Endodermal cell (in vitro differentiated cells): ENCODE data around the gene NPHP4. TPM values are rescaled to one million over a fixed set of nuclear protein-coding genes. Genes with fewer than 3 reads are reported as not detected.

ENCODE experiments used
- DNase-seq: peaks from one replicate; pipeline ENCODE4 v3.0.0-alpha.2; 2017
- H3K27ac ChIP-seq: 2 replicates; pipeline ENCODE4 v1.5.1; 2013; ENCODE audit warnings: mild to moderate bottlenecking, low read depth, low read length, moderate library complexity
- H3K27me3 ChIP-seq: 2 replicates; pipeline ENCODE4 v1.6.1; 2013; ENCODE audit warnings: mild to moderate bottlenecking, low read length, moderate library complexity; ENCODE audit not compliant: insufficient read depth, control insufficient read depth, poor library complexity, severe bottlenecking
- H3K36me3 ChIP-seq: 2 replicates; pipeline ENCODE4 v1.7.0; 2013; ENCODE audit warnings: mild to moderate bottlenecking, low read length, moderate library complexity; ENCODE audit not compliant: control insufficient read depth, insufficient read depth
- H3K4me1 ChIP-seq: one replicate; pipeline ENCODE4 v1.7.0; 2013; ENCODE audit warnings: low read length; ENCODE audit not compliant: control insufficient read depth, insufficient read depth
- H3K4me3 ChIP-seq: 2 replicates; pipeline ENCODE4 v1.5.1; 2013; ENCODE audit warnings: mild to moderate bottlenecking, low read length, moderate library complexity
- H3K9ac ChIP-seq: 2 replicates; pipeline ENCODE4 v1.6.1; 2013; ENCODE audit warnings: mild to moderate bottlenecking, low read length, moderate library complexity; ENCODE audit not compliant: poor library complexity, severe bottlenecking; ENCODE audit errors: extremely low read depth
- H3K9me3 ChIP-seq: 2 replicates; pipeline ENCODE4 v1.6.1; 2013; ENCODE audit warnings: mild to moderate bottlenecking, low read length, moderate library complexity; ENCODE audit not compliant: control insufficient read depth
- H3K27ac Mint-ChIP-seq: 2 replicates; pipeline ENCODE4 v1.8.0; 2020; ENCODE audit warnings: mixed read lengths
- H3K27me3 Mint-ChIP-seq: 2 replicates; pipeline ENCODE4 v1.8.0; 2021; ENCODE audit warnings: mild to moderate bottlenecking, mixed read lengths; ENCODE audit not compliant: insufficient read depth
- H3K36me3 Mint-ChIP-seq: 2 replicates; pipeline ENCODE4 v1.8.0; 2020; ENCODE audit warnings: low read depth, mixed read lengths
- H3K4me1 Mint-ChIP-seq: 2 replicates; pipeline ENCODE4 v1.8.0; 2020; ENCODE audit warnings: mixed read lengths
- H3K4me3 Mint-ChIP-seq: 2 replicates; pipeline ENCODE4 v1.8.0; 2020; ENCODE audit warnings: mild to moderate bottlenecking, moderate library complexity, mixed read lengths
- H3K9me3 Mint-ChIP-seq: 2 replicates; pipeline ENCODE4 v1.8.0; 2020; ENCODE audit warnings: mild to moderate bottlenecking, mixed read lengths
- CTCF ChIP-seq: fragments of 200-600 bp; sonication (generic); conservative IDR thresholded peaks from 2 replicates; pipeline ENCODE4 v1.5.0; 2021; ENCODE audit warnings: antibody characterized with exemption, mild to moderate bottlenecking
- WGBS, 2 experiments: methylation state at CpG; one replicate each; pipeline versions ENCODE4 v1.1.5 to v1.1.7; 2013; ENCODE audit warnings: missing lambda C conversion rate in 2 of 2, mixed read lengths in 1 of 2; ENCODE audit not compliant: insufficient coverage in 1 of 2, insufficient read length in 1 of 2; 5-methylcytosine and 5-hydroxymethylcytosine counted together
- total RNA-seq, 2 donors: library from RNA; stranded (reverse); fragmentation: NEBNext Ultra II Directional in 1 of 2; extraction: Animal tissue kit (Norgen Biotek cat#: 25700) in 1 of 2; gene quantifications; 2 replicates in 1 of 2; 3 replicates in 1 of 2; pipeline ENCODE4 v1.2.1, GENCODE V29; 2021

NPHP4 gene
- total RNA-seq, 2 donors from 2014 or later, result 19.1 to 25.4 TPM

- 92 to 95% methylated on average over 19 to 22 of the region's 22 CpGs for WGBS, 2 experiments
These were observed 101.7 kb downstream of the NPHP4 start for GRCh38 chr1:5890346-5891106.

DNA sequence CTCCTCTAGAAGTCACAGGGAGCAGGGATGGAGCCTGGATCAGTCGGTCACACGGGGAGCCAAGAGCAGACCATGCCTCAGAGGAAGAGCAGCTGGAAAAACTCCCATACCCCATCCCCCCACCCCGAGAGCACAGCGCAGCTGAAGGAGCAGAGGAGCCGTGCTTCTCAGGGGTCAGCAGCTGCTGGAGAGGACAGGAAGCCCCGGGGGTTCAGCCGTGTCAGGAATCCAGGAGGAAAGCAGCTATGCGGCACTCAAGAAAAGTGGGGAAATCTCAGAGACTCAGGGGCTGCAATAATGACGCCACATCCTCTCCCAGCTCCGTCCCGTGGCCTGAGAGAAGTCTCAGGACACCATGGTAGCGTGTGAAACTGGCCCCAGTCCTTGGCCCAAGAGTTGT is 102.3 kb downstream of the NPHP4 start:
- Mint-ChIP-seq H3K27me3 (no peaks in the 10 kb centered on the region), H3K4me3 (no peak overlapping the region), H3K36me3 (peaks cover 25% of the 10 kb centered on the region), H3K9me3 (peaks cover 10% of the 10 kb centered on the region), H3K4me1 (no peaks in the 10 kb centered on the region), H3K27ac (no peak overlapping the region)
- Histone ChIP-seq H3K27ac (peak overlapping the region; percentile 70), H3K4me1 (no peaks in the 10 kb centered on the region), H3K27me3 (no peaks in the 10 kb centered on the region), H3K9me3 (peaks cover 10% of the 10 kb centered on the region), H3K4me3 (no peak overlapping the region), H3K9ac (no peak overlapping the region), H3K36me3 (peaks cover 4% of the 10 kb centered on the region)
- DNase-seq, result no peak
- TF ChIP-seq CTCF, result no peak
- WGBS, 2 experiments, result 86 to 91% methylated on average over 8 to 12 of the region's 12 CpGs

More at GRCh38 chr1:5890346-5891106, 101.7 kb downstream of the NPHP4 start:
- H3K9me3 Mint-ChIP-seq, result peaks cover 12% of the 10 kb centered on the region
- Histone ChIP-seq H3K9me3 (peaks cover 10% of the 10 kb centered on the region), H3K27ac (peak overlapping the region; percentile 70), H3K9ac (no peak overlapping the region), H3K4me3 (no peak overlapping the region), H3K4me1 (no peaks in the 10 kb centered on the region), H3K36me3 (peaks cover 4% of the 10 kb centered on the region), H3K27me3 (no peaks in the 10 kb centered on the region)
- H3K4me3 Mint-ChIP-seq, result no peak overlapping the region
- H3K27me3 Mint-ChIP-seq, result no peaks in the 10 kb centered on the region
- H3K27ac Mint-ChIP-seq, result no peak overlapping the region
- no peaks in the 10 kb centered on the region for H3K4me1 Mint-ChIP-seq
- H3K36me3 Mint-ChIP-seq, result peaks cover 28% of the 10 kb centered on the region
- TF ChIP-seq CTCF, result no peak
- no peak for DNase-seq

GRCh38 chr1:5889462-5889861 is 102.8 kb downstream of the NPHP4 start:
- H3K9ac ChIP-seq, result no peak overlapping the region
- H3K36me3 ChIP-seq, result no peaks in the 10 kb centered on the region
- TF ChIP-seq CTCF, result no peak
- H3K27ac ChIP-seq, result peak overlapping the region; percentile 70
- Mint-ChIP-seq H3K27ac (no peak overlapping the region), H3K9me3 (peaks cover 6% of the 10 kb centered on the region), H3K4me1 (no peaks in the 10 kb centered on the region), H3K4me3 (no peak overlapping the region), H3K27me3 (no peaks in the 10 kb centered on the region), H3K36me3 (peaks cover 21% of the 10 kb centered on the region)
- peaks cover 5% of the 10 kb centered on the region for H3K9me3 ChIP-seq
- no peaks in the 10 kb centered on the region for H3K4me1 ChIP-seq
- no peak for DNase-seq
- 93 to 96% methylated on average over 3 to 12 of the region's 12 CpGs for WGBS, 2 experiments
- no peaks in the 10 kb centered on the region for H3K27me3 ChIP-seq
- no peak overlapping the region for H3K4me3 ChIP-seq
